ENCODE results near the gene ATP8B2.
"Not testable (repeated sequence)": the region's sequence is repeated elsewhere in the genome, so short reads cannot be mapped to it uniquely, and the experiment has no call there.

The ATP8B2 gene

DNA sequence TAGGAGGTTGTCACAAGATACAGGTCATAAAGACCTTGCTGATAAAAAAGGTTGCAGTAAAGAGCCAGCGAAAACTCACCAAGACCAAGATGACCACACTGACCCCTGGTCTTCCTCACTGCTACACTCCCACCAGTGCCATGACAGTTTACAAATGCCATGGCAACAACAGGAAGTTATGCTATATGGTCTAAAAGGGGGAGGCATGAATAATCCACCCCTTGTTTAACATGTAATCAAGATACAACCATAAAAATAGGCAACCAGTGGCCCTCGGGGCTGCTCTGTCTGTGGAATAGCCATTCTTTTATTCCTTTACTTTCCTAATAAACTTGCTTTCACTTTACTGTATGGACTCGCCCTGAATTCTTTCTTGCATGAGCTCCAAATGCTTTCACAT lies 11.1 kb upstream of the ATP8B2 start:
- H3K27ac Mint-ChIP-seq; H3K4me3 Mint-ChIP-seq; intact Hi-C loops (cut with micrococcal nuclease): not testable (repeated sequence)

DNA sequence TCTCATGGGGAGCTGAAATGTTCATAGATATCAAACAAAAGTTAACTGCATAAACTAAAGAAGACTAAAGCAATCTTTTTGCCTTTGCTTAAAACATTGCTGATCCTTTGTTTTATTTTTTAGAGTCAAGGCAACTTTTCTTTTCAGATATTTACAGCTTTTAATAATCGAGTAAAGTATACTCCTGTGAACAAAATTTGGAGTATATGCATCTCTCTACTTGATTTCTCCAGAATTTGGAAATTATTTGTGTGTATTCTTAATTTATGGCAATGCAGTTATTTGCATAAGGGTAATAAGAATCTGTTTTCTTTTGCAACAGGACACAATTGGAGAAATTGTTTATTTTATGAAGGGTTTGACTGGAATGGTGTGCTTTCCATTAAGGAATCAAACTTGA lies 8.6 kb upstream of the ATP8B2 start:
- Mint-ChIP-seq H3K4me3 (no peak overlapping the region), H3K27ac (no peak overlapping the region), H3K4me1 (ENCODE audit: low read depth) (no peaks in the 10 kb centered on the region), H3K9me3 (no peaks in the 10 kb centered on the region), H3K27me3 (peaks cover 21% of the 10 kb centered on the region), H3K36me3 (ENCODE audit: low read depth) (no peaks in the 10 kb centered on the region)
- intact Hi-C loops (cut with micrococcal nuclease) = no loop called here

More for the DNA sequence above, 11.1 kb upstream of the ATP8B2 start:
- not testable (repeated sequence) for H3K9me3 Mint-ChIP-seq; H3K36me3 Mint-ChIP-seq (ENCODE audit: low read depth); H3K4me1 Mint-ChIP-seq (ENCODE audit: low read depth); H3K27me3 Mint-ChIP-seq

DNA sequence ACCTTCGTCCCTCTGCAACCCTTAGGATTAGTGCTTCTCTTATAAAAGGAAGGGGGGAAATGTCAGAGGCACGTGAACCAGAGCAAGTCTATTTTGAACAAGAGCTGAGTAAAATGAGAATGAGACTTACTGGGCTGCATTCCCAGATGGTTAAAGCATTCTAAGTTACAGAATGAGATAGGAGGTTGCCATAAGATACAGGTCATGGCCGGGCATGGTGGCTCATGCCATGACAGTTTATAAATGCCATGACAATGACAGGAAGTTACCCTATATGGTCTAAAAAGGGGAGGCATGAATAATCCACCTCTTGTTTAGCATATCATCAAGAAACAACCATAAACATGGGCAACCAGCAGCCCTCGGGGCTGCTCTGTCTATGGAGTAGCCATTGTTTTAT lies 6.9 kb upstream of the ATP8B2 start:
- Mint-ChIP-seq H3K9me3 (no peaks in the 10 kb centered on the region), H3K36me3 (ENCODE audit: low read depth) (no peaks in the 10 kb centered on the region), H3K27ac (no peak overlapping the region), H3K4me3 (no peak overlapping the region), H3K27me3 (peaks cover 34% of the 10 kb centered on the region), H3K4me1 (ENCODE audit: low read depth) (no peaks in the 10 kb centered on the region)
- intact Hi-C loops (cut with micrococcal nuclease) = no loop called here

DNA sequence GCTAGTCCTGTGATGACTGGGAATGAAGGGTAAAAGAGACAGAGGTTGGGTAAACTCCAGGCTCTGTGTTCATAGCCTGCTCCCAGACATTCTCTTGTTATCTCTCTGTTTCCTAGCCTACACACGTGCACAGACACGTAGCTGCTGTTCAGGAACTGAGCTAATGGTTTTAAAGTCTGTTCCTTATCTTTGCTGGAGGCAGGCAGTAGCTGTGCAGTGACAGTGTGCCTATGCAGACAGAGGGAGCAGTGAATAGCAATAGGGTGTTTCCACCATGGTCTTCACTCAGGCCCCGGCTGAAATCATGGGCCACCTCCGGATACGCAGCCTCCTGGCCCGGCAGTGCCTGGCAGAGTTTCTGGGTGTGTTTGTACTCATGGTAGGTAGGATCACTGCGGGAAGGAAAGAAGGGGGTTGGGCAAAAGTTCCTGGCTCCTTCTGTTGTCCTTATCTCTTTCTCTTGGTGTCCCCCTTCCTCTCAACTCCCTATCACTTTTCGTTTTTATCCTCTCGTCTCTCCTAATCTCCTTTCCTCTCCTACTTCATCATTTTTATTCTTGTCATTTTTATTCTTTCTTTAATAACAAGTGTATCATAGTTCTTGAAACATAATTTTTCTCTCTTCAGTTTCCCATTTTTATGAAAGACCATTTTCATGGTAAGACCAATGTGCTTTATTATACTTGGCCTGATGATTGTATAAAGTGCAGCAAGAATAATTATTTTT lies 4.3 kb upstream of the ATP8B2 start, which contains the start of gene AQP10:
Gene AQP10 (plus strand): TSS at position 212 of the 727 bp plus-strand sequence. CDS start 63 bp downstream, at position 275.
- H3K9me3 Mint-ChIP-seq = no peaks in the 10 kb centered on the region
- intact Hi-C loops (cut with micrococcal nuclease) = no loop called here
- H3K27me3 Mint-ChIP-seq = peaks cover 57% of the 10 kb centered on the region
- no peak within 1 kb of the TSS for H3K4me3 Mint-ChIP-seq
- H3K36me3 Mint-ChIP-seq (ENCODE audit: low read depth) = no peaks in the 10 kb centered on the region
- H3K27ac Mint-ChIP-seq = no peak within 1 kb of the TSS
- peaks cover 19% of the 10 kb centered on the region for H3K4me1 Mint-ChIP-seq (ENCODE audit: low read depth)

DNA sequence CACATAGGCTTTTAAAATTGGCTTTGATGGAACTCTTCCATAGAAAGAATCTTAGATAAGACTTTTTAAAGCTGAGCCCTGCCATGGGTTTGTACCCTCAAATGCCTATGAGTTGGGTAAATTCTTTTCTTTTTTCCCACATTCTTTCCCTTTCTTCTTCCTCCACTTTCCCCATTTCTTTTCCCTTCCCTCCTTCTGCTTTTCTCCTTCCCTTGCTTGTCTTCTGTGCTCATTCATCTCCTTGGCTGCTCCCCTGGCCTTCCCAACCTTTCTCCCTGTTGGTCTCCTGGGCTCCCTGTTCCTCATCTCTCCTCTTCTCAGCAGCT lies 3.8 kb upstream of the ATP8B2 start:
- H3K27me3 Mint-ChIP-seq = peaks cover 61% of the 10 kb centered on the region
- H3K9me3 Mint-ChIP-seq; intact Hi-C loops (cut with micrococcal nuclease); H3K36me3 Mint-ChIP-seq (ENCODE audit: low read depth); H3K4me3 Mint-ChIP-seq; H3K27ac Mint-ChIP-seq: not testable (repeated sequence)
- peaks cover 24% of the 10 kb centered on the region for H3K4me1 Mint-ChIP-seq (ENCODE audit: low read depth)

DNA sequence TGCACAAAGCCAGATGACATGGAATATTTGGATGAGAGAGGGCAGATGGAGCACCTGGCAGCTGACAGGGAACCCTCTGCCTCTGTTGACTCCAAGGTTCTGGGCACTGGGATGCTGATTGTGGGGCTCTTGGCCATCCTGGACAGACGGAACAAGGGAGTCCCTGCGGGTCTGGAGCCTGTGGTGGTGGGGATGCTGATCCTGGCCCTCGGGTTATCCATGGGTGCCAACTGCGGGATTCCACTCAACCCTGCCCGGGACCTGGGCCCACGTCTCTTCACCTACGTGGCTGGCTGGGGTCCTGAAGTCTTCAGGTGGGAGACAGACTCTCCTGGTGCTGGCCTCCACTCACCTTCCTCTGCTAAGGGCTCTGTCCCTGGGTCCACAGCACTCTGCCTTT lies 1.8 kb upstream of the ATP8B2 start:
- H3K4me3 Mint-ChIP-seq = no peak overlapping the region

DNA sequence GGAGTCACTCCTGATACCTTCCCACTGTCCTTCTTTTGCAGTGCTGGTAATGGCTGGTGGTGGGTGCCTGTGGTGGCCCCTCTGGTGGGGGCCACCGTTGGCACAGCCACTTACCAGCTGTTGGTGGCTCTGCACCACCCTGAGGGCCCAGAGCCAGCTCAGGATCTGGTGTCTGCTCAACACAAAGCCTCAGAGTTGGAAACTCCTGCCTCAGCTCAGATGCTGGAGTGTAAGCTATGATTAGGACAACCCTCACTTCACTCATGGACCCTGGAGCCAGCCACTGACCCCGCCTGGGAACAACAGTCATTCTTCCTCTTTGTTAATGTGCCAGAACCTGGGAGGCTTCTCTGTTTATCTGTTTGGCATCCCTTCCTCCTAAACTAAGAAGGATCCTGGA lies 1.1 kb upstream of the ATP8B2 start:
- H3K9me3 Mint-ChIP-seq = no peaks in the 10 kb centered on the region
- peaks cover 72% of the 10 kb centered on the region for H3K27me3 Mint-ChIP-seq
- no peaks in the 10 kb centered on the region for H3K36me3 Mint-ChIP-seq (ENCODE audit: low read depth)
- H3K27ac Mint-ChIP-seq = no peak overlapping the region
- peaks cover 49% of the 10 kb centered on the region for H3K4me1 Mint-ChIP-seq (ENCODE audit: low read depth)
- intact Hi-C loops (cut with micrococcal nuclease) = no loop called here
- H3K4me3 Mint-ChIP-seq = no peak overlapping the region

More for the DNA sequence above, 1.8 kb upstream of the ATP8B2 start:
- H3K27ac Mint-ChIP-seq = no peak overlapping the region
- H3K27me3 Mint-ChIP-seq = peaks cover 66% of the 10 kb centered on the region
- no peaks in the 10 kb centered on the region for H3K9me3 Mint-ChIP-seq
- intact Hi-C loops (cut with micrococcal nuclease) = no loop called here
- peaks cover 42% of the 10 kb centered on the region for H3K4me1 Mint-ChIP-seq (ENCODE audit: low read depth)
- H3K36me3 Mint-ChIP-seq (ENCODE audit: low read depth) = no peaks in the 10 kb centered on the region

DNA sequence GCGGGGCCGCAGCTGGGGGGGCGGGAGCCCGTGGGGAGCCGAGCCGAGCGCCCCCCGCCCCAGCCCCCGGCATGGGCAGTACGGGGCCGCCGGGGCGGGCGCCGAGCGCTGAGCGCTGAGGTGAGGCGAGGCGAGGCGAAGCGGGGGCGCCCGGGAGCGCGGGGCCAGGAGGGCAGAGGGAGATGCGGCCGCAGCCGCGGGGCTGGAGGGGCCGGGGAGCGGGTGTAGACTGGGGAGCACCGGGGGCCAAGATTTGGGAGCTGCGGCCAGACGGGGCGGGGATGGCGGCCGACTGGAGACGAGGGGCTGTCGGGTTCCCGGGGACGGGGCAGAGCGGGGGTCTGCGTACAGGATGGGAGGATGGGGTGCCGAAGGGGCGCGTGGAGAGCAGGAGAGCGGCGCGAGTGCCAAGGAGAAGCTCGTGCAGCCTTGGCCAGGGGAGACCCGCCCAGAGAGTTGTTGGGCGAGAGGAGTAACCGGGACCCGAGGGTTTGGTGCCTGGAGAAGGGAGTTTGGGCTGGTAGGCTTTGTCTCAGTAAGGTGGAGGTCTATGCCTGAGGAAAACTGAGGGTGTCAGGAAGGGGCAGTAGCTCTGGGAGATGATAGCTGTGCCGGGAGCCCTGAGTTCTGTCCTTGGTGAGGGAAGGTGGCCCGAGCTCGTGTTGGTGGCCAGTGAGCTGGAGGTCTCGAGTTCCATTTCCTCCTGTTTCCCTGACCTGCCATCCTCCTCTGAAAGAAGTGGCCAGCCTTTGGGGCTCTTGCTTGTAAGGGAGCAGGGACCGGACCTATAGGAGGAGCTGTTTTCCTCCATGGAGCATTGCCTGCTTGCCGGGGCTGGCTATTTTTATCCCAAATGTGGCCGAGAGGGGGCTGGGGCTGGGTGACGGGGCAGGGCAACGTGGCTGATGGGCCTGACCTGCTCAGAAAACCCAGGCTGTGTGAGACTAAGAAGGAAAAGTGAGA lies 539 bp downstream of the ATP8B2 start:
- H3K27ac Mint-ChIP-seq = peak overlapping the region; percentile 12
- peak overlapping the region; percentile 67 for H3K4me3 Mint-ChIP-seq
- H3K27me3 Mint-ChIP-seq = peaks cover 79% of the 10 kb centered on the region
- H3K9me3 Mint-ChIP-seq = no peaks in the 10 kb centered on the region
- intact Hi-C loops (cut with micrococcal nuclease) = no loop called here
- peaks cover 65% of the 10 kb centered on the region for H3K4me1 Mint-ChIP-seq (ENCODE audit: low read depth)
- H3K36me3 Mint-ChIP-seq (ENCODE audit: low read depth) = no peaks in the 10 kb centered on the region

DNA sequence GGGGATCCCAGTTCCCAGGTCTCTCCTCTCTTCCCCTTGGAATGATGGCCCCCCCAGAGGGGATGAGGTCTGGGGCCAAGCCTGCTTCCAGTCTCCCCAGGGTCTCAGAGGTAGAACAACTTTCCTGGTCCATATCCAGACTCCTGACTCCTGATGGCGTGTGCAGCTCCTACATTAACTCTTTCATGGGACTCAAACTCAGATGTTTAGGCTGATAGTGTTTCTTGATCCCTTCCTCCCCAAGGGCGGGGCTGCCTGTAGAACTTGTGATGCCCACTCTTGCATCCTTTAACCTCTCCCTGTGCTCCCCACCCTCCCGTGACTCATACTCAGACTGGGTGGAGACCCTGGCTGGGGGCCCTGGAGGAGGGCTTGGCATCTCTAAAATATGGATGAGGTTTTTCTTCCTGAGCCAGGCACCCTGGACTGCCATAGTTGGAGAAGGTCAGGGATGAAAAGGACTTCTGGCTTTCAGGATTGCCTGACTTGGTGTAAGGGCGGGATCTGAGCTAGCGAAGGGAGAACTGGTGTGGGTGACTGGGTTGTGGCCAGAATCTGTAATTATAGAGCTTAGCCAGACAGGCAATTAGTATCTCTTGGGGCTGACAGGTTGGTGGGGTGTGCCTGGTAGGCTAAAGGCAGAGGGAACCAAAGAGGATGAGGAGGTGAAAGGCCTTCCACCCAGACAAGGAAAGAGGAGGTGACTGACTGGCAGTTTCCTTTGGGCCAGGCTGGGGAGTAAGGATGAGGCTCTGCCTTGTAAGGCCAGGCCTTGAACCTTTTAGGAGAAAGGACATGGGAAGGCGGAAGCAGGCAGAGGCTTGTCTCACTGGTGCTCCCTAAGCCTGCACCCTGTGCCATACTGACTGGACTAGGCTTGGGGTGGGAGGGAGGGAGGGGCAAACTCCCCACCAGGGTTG lies 1.5 kb downstream of the ATP8B2 start:
- intact Hi-C loops (cut with micrococcal nuclease) = no loop called here
- Mint-ChIP-seq H3K27me3 (peaks cover 69% of the 10 kb centered on the region), H3K36me3 (ENCODE audit: low read depth) (no peaks in the 10 kb centered on the region), H3K27ac (peak overlapping the region; percentile 14), H3K4me1 (ENCODE audit: low read depth) (peaks cover 66% of the 10 kb centered on the region), H3K9me3 (no peaks in the 10 kb centered on the region), H3K4me3 (no peak overlapping the region)

DNA sequence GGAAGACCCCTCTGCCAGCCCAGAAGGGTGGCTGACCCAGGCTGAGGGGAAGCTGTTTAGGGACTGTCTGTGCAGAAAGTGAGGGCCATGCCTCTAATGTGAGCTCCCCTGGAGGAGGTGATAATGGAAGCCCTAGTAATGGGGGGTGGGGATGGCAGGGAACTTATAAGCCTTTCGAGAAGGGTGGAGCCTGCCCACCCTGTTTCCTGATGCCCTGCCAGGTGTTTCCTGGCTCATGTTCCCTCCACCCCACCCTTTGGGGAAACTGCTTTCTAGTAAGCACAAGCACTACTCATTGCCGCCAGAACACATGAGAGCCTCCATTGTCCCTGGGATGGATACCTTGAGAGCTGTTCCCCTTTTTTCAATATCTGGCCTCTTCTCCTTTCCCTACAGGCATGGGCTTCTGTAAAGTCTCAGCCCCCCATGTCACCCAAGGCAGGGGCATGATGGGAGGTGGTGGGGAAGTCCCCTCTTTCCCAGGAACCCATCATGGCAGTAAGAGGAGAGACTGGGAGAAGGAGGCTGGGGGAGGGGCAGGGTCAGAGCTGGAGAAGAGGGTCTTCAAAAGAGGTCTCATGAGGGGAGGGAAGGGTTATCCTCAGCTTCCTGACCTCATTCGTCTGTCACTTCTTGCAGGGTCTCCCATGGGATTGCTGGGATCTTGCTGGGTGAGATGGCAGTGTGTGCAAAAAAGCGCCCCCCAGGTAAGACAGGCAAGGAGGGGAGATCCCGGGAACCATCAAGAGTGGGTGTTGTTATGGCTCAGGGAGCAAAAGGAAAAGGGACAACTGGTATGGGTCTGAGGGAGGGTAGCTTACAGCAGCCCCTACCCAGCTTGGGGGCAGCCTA lies 2.4 kb downstream of the ATP8B2 start:
- Mint-ChIP-seq H3K36me3 (ENCODE audit: low read depth) (no peaks in the 10 kb centered on the region), H3K27me3 (peaks cover 61% of the 10 kb centered on the region), H3K9me3 (no peaks in the 10 kb centered on the region), H3K4me3 (peak overlapping the region; percentile 75), H3K4me1 (ENCODE audit: low read depth) (peaks cover 66% of the 10 kb centered on the region), H3K27ac (no peak overlapping the region)
- intact Hi-C loops (cut with micrococcal nuclease) = no loop called here

DNA sequence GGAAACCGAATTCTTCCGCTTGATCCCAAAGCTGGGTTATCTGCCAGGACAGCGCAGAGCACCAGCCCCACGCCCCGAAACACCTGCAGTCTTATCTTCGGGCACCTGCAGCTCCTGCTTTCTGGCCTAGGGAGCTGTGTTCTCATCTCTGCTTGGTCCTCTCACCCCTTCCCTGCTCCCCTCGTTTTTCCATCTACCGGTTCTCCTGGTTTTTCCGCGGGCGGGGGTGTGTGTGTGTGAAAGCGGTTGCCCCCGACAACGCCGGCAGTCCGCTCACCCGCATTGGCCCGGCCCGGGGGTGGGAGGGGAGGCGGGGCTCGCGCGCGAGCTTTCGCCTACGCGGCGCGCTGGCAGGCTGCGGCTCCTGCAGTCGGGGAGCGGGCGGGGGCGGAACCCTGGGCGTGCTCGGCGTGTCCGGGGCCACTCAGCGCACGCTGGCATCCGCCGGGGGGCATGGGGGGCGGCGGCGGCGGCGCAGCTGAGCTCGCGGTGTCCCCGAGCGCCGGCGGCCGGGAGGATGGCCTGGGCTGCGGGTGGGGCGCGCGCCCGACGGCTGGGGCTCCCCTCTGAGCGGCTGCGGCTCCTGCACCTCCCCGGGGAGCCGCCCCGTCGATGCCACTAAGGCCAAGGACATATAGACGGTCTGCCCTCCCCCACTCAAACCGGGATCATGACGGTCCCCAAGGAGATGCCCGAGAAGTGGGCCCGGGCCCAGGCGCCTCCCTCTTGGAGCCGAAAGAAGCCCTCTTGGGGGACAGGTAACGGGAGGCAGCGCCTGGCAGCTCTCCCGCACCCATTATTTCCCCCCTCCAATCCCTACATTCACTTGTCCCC lies 3.2 kb downstream of the ATP8B2 start:
- no peak overlapping the region for H3K27ac Mint-ChIP-seq
- intact Hi-C loops (cut with micrococcal nuclease) = no loop called here
- peaks cover 55% of the 10 kb centered on the region for H3K27me3 Mint-ChIP-seq
- H3K9me3 Mint-ChIP-seq = no peaks in the 10 kb centered on the region
- peak overlapping the region; percentile 75 for H3K4me3 Mint-ChIP-seq
- no peaks in the 10 kb centered on the region for H3K36me3 Mint-ChIP-seq (ENCODE audit: low read depth)
- H3K4me1 Mint-ChIP-seq (ENCODE audit: low read depth) = peaks cover 73% of the 10 kb centered on the region

DNA sequence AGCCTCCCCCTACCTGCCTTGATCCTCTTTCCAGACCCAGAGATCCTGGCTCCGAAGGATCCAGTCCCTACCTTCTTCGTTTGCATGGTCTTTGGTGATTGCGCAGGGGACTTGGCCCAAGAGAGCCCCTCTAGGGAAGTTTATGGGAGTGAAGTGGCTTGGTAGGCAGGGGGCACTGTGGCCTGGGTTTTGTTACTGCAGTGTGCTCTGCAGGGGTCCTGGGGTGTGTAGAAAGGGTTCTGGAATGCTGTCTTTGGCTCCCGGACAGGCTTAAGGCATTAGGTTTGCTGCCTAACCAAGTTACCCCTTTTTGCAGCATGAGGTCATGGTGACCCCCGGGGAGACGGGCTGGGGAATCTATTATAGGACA lies 3.8 kb downstream of the ATP8B2 start:
- Mint-ChIP-seq H3K36me3 (ENCODE audit: low read depth) (no peaks in the 10 kb centered on the region), H3K27me3 (peaks cover 49% of the 10 kb centered on the region), H3K9me3 (no peaks in the 10 kb centered on the region), H3K27ac (no peak overlapping the region), H3K4me1 (ENCODE audit: low read depth) (peaks cover 77% of the 10 kb centered on the region), H3K4me3 (peak overlapping the region; percentile 18)
- intact Hi-C loops (cut with micrococcal nuclease) = no loop called here

Data from dendritic cell treated with granulocyte-macrophage colony-stimulating factor and Interleukin-4, amounts not matched to agents 40 ng/mL and 50 ng/mL, for 4 days (primary cell).